GM06990 (cell line): Measurements from ENCODE around the gene GRM1.

Experiments
- DNase-seq: peaks from one replicate; pipeline ENCODE4 v3.0.0-alpha.2; 2011; ENCODE audit not compliant: insufficient read length; ENCODE audit errors: extremely low read depth
- H3K27me3 ChIP-seq: replicated peaks from 2 replicates; pipeline ENCODE4 v1.6.0; 2011; ENCODE audit warnings: low read length; ENCODE audit not compliant: control insufficient read depth, insufficient read depth
- H3K36me3 ChIP-seq: 2 replicates; pipeline ENCODE4 v1.5.1; 2011; ENCODE audit warnings: low read length; ENCODE audit not compliant: control insufficient read depth, insufficient read depth
- H3K4me3 ChIP-seq: replicated peaks from 2 replicates; pipeline ENCODE4 v1.5.1; 2011; ENCODE audit warnings: low read depth, mild to moderate bottlenecking, control low read depth, low read length
- TF ChIP-seq, protein P1 (sequence below): IDR thresholded peaks from 2 replicates; pipeline ENCODE4 v1.5.1; 2011; ENCODE audit warnings: low read length, control low read depth, mild to moderate bottlenecking, inconsistent platforms; ENCODE audit not compliant: insufficient read depth, poor library complexity, severe bottlenecking

Gene GRM1

DNA sequence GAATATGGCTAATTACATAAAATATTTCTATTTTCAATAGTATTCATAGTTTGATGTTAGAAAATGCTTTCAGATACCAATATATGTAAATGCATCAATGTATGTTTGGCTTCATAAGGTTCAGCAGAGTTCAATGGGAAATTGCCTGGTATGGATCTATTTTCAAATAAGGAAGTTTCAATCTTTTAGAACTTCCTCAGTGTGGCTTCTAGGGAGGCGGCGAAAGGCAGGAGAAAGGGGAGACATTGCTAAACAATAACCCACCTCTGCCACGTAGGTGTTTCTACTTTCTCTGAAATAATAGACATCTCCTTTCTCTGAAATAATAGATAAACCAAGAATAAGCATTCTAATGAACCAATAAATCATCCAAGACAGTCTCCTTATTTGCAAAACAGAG, 277.1 kb downstream of the GRM1 start:
- H3K27me3 ChIP-seq: no peaks in the 10 kb centered on the region
- TF ChIP-seq, protein P1, sequence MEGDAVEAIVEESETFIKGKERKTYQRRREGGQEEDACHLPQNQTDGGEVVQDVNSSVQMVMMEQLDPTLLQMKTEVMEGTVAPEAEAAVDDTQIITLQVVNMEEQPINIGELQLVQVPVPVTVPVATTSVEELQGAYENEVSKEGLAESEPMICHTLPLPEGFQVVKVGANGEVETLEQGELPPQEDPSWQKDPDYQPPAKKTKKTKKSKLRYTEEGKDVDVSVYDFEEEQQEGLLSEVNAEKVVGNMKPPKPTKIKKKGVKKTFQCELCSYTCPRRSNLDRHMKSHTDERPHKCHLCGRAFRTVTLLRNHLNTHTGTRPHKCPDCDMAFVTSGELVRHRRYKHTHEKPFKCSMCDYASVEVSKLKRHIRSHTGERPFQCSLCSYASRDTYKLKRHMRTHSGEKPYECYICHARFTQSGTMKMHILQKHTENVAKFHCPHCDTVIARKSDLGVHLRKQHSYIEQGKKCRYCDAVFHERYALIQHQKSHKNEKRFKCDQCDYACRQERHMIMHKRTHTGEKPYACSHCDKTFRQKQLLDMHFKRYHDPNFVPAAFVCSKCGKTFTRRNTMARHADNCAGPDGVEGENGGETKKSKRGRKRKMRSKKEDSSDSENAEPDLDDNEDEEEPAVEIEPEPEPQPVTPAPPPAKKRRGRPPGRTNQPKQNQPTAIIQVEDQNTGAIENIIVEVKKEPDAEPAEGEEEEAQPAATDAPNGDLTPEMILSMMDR: no peak
- DNase-seq: no peak
- no peaks in the 10 kb centered on the region for H3K36me3 ChIP-seq
- H3K4me3 ChIP-seq: no peak overlapping the region

DNA sequence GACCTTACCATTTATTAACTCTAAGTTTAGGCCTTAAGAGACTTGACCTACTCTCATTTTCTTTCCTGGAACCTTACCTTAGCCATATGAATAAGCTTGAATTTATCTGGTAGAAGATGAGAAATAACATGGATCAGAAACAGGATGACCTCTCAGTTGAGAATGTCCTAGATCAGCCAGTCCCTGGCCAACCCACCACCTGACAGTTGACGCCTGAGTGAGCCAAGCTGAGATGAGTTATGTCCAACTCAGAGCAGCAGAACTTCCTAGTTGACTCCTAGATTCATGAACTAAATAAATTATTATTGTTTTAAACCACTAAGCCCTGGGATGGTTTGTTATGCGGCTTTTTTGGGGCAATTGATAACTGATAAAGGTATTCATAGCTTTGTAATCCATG, 281.8 kb downstream of the GRM1 start:
- TF ChIP-seq, protein P1: no peak
- no peak overlapping the region for H3K4me3 ChIP-seq
- H3K27me3 ChIP-seq: no peaks in the 10 kb centered on the region
- no peaks in the 10 kb centered on the region for H3K36me3 ChIP-seq
- DNase-seq: no peak

DNA sequence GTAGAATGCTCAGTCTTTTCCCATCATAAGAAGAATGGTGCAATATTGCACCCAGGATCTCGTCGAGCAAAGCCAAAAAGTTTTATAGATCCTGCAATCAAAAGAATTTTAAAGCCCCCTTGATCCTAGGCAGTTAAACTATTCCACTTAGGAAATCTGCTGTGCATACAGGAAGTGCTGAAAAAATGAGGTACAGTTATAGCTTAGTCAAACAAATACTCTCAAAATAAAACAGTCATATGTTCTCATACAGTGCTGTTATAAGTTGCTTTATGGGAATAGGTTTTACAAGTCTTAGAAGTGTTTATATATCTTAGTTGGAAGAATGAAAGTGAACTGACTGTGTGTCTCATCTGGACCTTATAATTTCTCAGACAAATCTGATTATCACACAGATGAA, 282.2 kb downstream of the GRM1 start:
- TF ChIP-seq, protein P1: no peak
- Histone ChIP-seq H3K27me3 (no peaks in the 10 kb centered on the region), H3K36me3 (no peaks in the 10 kb centered on the region), H3K4me3 (no peak overlapping the region)
- no peak for DNase-seq

DNA sequence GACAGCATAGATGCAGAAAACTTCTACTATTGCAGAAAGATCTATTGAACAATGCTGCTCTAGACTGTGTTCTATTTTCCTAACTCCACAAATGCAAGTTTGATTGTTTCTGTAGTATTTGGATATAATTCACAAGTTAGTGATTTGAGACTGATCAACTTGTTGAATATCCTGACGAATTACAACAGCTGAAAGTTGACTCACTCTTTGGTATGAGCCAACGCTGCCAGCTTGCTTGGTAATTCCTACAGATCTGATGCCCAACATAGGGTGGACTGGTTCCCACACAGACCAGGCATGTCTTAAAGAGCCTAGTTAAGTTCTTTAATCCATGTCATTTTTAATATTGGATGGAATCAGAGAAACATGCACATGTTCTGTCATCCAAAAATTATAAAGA, 283.7 kb downstream of the GRM1 start:
- DNase-seq: no peak
- Histone ChIP-seq H3K27me3 (no peaks in the 10 kb centered on the region), H3K36me3 (no peaks in the 10 kb centered on the region), H3K4me3 (no peak overlapping the region)
- TF ChIP-seq, protein P1: no peak

DNA sequence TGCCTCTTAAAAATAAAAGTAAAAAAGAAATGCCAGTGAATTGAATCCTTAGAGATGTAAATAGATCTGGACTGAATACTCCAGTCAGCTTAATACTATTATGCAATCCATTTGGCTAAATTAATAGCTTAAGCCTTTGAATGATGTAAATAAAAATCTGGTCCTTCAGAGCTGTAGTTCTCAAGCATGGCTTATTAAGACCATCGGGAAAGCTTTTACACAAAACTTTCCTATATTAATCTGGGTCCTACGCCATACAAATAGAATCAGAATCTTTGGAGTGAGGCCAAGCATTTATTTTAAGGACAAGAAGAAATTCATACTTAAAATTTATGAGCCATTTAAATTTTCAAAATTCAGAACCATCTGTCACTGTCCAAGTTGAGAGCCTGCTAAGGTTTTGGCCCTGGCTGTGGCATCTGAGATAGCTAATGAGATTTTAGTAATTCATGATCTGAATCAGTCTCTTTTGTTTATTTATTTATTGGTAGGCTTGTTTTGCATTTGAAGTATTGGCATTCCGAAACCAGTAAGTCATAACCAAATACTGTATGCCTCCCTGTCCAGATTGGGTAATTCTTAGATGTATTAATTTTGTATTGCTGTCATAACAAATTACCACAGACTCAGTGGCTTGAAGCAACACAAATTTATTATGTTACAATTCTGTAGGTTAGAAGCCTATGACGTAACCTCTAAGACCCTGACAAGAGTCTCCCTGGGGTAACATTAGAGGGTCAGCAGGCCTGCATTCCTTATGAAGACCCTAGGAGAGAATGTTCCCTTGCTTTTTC, 286.7 kb downstream of the GRM1 start:
- TF ChIP-seq, protein P1: no peak
- H3K36me3 ChIP-seq: no peaks in the 10 kb centered on the region
- no peak for DNase-seq
- H3K27me3 ChIP-seq: no peaks in the 10 kb centered on the region
- no peak overlapping the region for H3K4me3 ChIP-seq

- Histone ChIP-seq H3K36me3 (no peaks in the 10 kb centered on the region), H3K4me3 (no peak overlapping the region), H3K27me3 (no peaks in the 10 kb centered on the region)
- TF ChIP-seq, protein P1: no peak
- DNase-seq: no peak
Measured at GRCh38 chr6:146316175-146316495, 287.3 kb downstream of the GRM1 start.
